Measurements from ENCODE around the gene LMNTD1.
"Not testable (repeated sequence)": the region's sequence is repeated elsewhere in the genome, so short reads cannot be mapped to it uniquely, and the experiment has no call there.

Gene LMNTD1, protein sequence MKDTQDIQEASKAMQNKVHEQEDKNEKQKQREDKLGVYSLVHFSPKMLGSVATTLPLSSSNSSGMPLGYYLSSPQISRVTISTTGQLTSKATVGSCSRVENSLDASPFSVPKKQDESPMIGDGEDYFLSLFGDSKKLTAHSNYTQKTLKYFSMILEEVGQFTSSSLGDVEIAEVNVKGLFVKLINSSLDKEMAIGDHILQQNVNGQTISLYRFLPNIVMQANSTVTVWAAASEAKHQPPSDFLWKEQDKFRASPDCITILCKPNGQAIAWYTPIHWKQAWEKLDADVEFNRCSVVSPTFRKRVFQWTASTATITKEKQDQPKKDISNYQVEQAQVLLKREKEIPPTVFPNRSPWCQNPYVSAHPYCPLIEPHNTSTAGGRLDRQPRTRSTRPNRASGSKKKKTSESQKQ

DNA sequence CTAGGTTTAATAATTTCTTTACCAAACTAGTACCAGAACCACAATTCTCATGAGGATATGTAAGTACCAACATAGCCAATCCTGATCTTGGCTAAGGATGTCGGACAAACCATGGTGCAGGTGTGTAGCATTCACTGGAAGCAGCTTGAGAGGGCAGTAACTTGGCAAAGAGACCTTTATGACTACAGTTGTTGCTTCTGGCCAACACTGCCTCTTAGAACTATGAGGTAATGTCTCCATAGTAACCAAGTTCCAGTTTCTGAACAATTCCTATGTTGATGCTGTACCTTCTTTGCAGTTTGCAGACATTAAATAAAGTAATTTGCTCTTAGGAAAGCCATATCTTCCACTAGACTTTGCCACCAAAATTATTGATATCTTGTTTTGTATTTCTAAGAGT lies at the start of gene LMNTD1:
TSS of gene LMNTD1 (minus strand) at position 186 of the 400 bp plus-strand sequence. CDS start 324 bp downstream, outside the sequence.
- in situ Hi-C loops (cut with HindIII; ENCODE audit: low sequenced_read_pairs): no loop called here

DNA sequence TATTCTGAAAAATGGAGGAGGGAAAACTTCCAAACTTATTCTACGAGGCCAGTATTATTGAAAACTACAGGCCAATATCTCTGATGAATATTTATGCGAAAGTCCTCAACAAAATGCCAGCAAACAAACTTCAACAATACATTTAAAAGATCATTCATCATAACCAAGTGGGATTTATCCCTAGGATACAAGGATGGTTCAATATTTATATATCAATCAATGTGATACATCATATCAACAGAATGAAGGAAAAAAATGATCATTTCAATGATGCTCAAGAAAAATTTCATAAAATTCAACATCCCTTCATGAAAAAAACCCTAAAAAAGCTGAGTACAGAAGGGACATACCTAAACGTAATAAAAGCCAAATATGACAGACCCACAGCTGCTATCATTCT lies 45.9 kb upstream of the LMNTD1 start:
- in situ Hi-C loops (cut with HindIII; ENCODE audit: low sequenced_read_pairs): no loop called here

DNA sequence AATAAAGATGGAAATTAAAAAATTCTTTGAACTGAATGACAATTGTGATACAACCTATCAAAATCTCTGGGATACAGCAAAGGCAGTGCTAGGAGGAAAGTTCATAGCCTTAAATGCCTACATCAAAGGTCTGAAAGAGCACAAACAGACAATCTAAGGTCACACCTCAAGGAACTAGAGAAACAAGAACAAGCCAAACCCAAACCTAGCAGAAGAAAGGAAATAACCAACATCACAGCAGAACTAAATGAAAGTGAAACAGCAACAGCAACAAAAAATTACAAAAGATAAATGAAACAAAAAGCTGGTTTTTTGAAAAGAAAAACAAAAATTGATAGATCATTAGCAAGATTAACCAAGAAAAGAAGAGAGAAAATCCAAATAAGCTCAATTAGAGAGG lies 42.4 kb upstream of the LMNTD1 start:
- in situ Hi-C loops (cut with HindIII; ENCODE audit: low sequenced_read_pairs): not testable (repeated sequence)

DNA sequence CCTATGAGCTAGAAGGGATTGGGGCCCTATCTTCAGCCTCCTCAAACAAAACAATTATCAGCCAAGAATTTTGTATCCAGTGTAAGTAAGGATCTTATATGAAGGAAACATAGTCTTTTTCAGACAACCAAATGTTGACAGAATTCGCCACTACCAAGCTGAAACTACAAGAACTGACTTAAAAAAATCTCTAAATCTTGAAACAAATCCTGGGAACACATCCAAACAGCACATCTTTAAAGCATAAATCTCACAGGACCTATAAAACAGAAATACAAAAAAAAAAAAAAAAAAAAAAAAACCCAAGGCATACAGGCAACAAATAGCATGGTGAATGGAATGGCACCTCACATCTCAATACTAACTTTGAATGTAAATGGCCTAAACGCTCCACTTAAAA lies 41.3 kb upstream of the LMNTD1 start:
- in situ Hi-C loops (cut with HindIII; ENCODE audit: low sequenced_read_pairs): no loop called here

DNA sequence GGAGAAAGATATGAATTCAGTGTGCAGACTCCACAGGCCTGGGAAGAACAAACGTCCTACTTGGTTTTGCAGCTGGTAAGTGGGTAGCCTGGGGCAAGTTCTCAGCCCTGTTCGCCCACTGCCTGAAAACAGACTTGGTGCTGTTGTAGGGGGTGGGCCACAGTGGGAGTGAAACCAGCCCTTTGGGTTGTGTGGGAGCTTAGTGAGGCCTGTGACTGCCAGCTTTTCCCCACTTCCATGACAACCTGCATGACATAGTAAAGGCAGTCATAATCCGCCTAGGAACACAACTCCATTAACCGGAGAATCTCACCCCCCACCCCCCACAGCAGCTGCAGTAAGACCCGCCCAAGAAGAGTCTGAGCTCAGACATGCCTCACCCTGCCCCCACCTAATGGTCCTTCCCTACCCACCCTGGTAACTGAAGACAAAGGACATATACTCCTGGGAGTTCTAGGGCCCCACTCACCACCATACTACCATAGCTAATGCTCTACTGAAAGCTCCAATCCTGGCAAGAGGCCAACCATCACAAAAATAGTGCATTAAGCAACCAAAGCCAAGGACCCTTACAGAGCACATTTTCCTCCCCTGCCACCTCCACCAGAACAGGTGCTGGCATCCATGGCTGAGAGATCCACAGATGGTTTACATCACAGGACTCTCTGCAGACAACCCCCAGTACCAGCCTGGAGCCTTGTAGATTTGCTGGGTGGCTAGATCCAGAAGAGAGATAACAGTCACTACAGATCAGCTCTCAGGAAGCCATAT lies 39.8 kb upstream of the LMNTD1 start:
- in situ Hi-C loops (cut with HindIII; ENCODE audit: low sequenced_read_pairs): no loop called here

DNA sequence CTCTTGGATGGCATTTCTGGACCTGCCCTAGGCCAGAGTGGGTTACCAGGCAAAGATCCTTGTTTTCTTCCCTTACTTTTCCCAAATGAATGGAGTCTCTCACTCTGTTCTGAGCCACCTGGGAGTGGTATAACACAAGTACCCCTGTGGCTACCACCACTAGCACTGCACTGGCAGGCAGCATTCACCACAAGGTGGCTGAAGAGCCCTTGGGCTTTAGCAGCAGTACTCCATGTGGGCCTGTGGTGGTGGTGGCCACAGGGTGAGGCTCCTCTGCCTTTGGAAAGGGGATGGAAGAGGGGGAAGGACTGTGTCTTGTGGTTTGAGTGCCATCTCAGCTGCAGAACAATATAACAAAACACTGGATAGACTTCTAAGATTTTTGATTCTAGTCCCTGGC lies 38.1 kb upstream of the LMNTD1 start:
- in situ Hi-C loops (cut with HindIII; ENCODE audit: low sequenced_read_pairs): no loop called here

DNA sequence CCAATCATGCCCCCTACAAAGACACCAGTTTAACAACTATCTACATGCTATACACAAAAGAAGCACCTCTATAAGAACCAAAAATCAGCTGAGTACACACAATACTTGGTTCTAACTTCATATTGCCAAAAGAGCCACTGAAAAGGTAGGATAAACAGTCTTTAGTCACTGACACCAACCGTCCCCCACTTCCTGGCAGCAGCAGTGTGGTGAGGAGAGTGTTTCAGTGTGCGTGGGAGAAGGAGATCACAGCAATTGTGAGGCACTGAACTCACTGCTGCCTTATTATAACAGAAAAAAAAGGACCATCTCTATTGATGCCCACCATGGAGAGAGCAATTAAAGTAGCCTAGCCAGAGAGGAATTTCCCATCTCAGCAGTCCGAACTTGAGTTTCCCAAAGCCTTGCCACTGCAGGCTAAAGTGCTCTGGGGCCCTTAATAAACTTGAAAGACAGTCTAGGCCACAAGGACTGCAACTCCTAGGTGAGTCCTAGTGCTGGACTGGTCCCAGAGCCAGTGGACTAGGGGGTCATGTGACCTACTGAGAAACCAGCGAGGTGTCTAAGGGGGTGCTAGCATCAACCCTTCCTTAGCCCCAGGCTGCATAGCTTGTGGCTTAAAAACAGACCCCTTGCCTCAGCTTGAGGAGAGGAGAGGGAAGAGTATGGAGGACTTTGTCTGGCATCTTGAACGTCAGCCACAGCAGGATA lies 37.1 kb upstream of the LMNTD1 start:
- in situ Hi-C loops (cut with HindIII; ENCODE audit: low sequenced_read_pairs): no loop called here

DNA sequence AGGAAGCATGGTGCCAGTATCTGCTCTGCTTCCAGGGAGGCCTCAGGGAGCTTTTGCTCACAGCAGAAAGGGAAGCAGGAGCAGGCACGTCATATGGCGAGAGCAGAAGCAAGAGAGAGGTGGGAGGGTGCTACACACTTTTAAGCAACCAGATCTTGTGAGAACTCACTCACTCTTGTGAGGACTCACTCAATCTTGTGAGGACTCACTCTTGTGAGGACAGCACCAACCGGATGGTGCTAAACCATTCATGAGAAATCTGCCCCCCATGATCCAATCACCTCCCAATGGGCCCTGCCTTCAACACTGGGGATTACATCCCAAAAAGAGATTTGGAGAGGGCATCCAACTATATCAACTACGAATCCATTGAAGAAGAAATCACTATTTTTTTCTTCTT lies 34.3 kb upstream of the LMNTD1 start:
- in situ Hi-C loops (cut with HindIII; ENCODE audit: low sequenced_read_pairs): no loop called here

DNA sequence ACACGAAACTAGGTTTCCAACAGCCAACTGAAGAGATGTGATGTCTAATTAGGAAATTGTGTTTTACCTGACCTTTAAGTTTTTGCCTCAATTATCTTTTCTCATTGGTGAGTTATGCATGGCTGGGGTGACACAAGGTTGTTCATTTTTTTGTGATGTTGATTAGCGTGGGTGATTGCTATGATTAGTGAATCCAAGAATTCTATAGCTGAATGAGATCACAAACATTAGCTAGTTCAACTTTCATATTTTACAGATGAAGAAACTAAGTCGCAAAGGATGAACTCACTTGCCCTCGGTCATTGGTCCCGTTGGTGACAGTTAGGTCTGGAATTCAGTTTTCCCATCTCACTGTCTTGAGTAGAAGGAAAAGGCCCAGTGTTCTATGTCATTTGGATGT lies 32.6 kb upstream of the LMNTD1 start:
- in situ Hi-C loops (cut with HindIII; ENCODE audit: low sequenced_read_pairs): no loop called here

DNA sequence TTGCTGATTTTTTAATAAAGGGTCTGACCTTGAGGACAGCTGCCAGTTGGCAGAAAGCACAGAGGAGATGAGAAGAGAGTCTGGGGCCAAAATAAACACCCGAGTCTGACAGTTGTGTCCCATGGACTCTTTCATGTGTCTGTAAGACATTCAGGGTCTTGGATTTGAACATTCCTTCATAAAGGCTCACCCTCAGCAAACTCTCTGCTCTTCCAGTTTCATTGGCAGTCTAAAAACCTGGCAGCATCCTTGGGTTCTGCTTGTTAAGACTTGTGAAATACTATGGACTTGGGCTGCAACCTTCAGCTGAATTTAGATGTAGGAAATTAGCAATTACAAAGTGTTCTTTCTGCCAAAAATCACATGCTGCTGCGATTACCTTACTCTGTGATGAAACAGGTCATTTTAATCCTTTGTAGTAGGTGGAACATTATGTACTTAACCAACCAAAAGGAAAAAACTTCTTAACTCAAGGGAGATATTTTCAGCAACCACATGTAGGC lies 32.0 kb upstream of the LMNTD1 start:
- in situ Hi-C loops (cut with HindIII; ENCODE audit: low sequenced_read_pairs): no loop called here

DNA sequence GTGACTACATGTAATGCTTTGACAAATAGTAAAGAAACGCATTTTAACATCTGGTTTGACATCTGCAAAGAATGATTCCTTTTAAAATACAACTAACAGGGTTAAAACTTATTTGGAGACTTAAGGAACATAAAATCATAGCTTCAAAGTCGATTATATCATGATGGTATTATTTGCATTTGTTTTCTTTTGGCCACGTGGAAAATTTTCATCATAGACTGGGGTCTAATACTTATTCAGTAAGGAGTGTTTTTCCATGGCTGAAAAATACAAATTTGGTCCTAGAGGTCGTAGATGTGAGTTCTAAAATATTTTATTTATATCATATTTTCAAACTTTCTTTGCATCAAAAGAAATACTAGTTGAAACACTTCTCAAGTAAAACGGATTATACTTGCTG lies 31.5 kb upstream of the LMNTD1 start:
- in situ Hi-C loops (cut with HindIII; ENCODE audit: low sequenced_read_pairs): no loop called here

DNA sequence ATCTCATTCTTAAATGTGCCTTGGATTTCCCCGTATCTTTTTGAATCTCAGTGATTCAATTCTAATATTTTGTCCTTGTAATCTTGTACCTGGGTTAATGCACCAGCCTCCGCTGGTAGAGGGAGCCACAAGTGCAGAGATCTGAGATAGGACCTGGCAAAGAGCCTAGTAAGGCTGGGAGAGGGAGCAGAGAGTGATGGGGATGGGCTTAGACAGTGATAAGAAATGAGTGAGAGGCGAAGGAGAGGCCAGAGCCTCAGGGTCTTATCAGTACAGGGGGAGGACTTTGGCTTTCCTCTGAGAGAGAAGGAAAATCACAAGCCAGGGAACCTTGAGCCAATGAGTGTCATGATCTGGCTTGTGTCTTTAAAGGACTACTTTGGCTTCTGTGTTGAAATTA lies 30.5 kb upstream of the LMNTD1 start:
- in situ Hi-C loops (cut with HindIII; ENCODE audit: low sequenced_read_pairs): no loop called here

DNA sequence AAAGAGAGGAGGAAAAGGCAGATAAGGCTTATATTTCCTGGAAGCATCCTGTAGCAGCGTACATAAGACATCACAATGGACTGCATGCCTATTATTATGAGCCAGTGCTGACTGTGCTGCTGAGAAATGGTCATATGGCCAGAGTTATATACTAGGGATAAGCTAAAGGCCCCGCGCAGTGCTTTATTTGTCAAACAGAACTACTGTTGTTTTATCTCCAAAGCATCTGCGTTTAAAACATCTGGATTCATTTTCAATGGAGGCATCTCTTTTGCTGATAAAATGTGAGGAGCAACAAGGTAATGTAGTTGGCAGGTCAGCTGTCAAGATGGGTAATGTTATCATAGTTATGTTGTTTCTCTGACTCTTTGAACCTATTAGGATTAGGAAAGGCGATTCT lies 28.0 kb upstream of the LMNTD1 start:
- in situ Hi-C loops (cut with HindIII; ENCODE audit: low sequenced_read_pairs): no loop called here

DNA sequence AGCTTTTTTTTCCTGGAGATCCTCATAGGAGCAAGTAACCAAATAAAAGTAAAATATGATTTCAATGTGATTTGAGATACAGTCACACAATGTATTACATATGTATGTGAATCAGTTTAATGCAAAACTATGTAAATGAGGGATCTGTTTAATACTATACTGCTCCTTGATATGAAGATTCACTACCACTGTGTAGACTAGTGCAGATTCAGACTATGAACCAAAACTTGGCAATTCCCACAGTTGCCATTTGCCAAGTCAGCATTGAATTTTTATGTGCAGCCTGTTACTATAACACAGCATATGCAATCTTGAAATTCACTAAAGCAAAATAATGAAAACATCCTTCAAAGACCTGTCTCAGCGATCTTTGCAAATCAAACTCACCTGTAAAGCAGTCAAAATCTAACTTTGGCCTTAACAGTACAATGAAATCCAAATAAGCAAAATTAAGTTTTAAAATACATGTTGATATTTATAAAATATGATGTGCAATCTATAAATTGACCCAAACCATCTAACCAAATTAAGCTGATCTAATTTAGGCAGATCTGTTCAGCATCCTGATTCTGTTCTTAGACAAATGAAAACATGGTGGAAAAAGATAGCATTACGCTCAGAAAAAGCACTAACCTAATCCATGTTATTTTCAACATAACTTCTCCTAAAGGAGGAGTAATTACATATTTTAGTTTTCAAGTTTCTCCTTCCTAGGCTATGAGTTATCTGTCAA lies 25.5 kb upstream of the LMNTD1 start:
- in situ Hi-C loops (cut with HindIII; ENCODE audit: low sequenced_read_pairs): no loop called here

DNA sequence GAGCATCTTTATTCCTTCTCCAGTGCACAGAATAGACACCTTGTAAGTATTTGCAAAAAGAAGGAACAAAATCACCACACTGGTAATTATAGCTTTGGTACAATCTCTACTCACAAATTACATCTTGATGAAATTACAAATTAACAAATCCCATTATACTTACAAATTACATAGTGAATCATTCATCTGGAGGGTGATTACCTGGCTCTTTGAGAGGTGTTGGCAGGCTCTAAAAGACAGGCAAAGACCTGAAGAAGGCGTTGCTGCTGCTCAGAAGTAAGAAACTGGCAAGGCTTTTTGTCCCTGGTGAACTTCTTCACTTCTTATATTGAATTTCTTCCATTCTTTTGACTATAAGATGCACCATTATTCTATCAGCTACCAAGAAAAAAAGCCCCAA lies 21.7 kb upstream of the LMNTD1 start:
- in situ Hi-C loops (cut with HindIII; ENCODE audit: low sequenced_read_pairs): no loop called here

DNA sequence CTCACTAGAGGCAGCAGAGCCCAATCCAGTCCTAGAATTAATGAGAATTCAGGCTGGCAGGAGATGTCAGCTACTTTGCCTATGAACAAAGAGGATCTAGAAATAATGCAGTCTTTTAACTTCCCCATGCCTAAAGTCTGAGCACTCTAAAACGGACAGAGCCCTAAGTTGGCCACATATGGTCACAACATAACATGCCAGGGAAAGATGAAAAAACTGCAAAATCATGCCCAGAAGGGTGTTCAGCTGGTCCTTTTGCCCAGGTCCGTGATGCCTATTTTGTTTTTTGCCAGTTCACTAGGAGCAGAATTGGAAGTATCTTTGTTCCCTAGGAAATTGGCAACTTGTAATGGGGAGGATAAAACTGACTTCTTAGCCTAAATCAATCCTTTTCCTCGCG lies 20.3 kb upstream of the LMNTD1 start:
- in situ Hi-C loops (cut with HindIII; ENCODE audit: low sequenced_read_pairs): no loop called here

DNA sequence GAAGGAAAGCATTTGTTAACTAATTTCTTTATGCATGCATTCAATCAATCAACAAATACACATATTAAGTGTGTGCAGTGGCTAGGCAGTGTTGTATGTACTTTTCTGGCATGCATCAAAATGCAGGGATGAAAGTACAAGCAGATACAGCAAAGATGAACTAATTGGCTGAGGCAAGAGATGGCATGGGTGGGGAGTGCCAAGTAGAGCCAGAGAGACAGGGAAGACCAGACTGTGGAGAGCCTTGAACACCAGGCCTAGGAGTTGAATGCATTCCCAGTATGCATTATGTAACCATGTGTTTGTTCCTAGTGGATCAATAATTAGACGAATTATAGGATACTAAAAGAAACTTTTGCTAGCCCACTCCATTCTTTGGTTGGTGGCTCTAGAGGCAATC lies 17.3 kb upstream of the LMNTD1 start:
- in situ Hi-C loops (cut with HindIII; ENCODE audit: low sequenced_read_pairs): no loop called here

DNA sequence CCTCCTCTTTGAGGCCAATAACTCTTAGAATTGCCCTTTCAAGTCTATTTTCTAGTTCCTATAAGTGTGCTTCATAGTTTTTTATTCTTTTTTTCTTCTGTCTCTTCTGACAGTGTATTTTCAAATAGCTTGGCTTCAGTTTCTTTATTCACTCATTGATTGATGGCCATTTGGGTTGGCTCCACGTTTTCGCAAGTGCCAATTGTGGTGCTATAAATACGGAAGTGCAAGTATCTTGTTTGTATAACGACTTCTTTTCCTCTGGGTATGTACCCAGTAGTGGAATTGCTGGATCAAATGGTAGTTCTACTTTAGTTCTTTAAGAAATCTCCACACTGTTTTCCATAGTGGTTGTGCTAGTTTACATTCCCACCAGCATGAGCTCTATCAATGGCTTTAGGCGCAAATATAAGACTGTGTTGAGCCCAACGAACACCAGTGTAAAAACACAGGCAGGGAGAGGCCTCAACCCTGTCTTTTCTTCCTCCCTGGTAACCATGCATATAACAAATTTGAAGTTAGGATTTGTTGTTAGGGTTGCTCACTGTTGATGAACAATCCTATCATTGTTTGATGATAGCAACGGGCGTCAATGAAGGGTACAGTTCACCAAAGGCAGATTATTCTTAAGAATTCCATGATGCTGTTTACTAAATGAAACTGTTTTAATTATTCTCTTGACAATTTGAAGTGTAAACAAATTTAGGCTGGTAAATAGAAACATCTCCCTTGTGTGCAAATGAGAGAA lies 13.3 kb upstream of the LMNTD1 start:
- in situ Hi-C loops (cut with HindIII; ENCODE audit: low sequenced_read_pairs): no loop called here

DNA sequence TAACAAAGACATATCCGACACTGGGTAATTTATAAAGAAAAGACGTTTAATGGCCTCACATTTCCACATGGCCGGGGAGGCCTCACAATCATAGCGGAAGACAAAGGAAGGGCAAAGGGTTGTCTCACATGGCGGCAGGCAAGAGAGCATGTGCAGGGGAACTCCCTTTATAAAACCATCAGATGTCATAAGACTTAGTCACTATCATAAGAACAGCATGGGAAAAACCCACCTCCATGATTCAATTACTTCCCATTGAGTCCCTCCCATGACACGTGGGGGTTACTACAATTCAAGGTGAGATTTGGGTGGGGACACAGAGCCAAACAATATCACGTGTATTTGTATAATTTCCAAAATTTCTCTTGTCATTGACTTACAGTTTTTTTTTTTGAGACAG lies 5.5 kb upstream of the LMNTD1 start:
- in situ Hi-C loops (cut with HindIII; ENCODE audit: low sequenced_read_pairs): no loop called here

DNA sequence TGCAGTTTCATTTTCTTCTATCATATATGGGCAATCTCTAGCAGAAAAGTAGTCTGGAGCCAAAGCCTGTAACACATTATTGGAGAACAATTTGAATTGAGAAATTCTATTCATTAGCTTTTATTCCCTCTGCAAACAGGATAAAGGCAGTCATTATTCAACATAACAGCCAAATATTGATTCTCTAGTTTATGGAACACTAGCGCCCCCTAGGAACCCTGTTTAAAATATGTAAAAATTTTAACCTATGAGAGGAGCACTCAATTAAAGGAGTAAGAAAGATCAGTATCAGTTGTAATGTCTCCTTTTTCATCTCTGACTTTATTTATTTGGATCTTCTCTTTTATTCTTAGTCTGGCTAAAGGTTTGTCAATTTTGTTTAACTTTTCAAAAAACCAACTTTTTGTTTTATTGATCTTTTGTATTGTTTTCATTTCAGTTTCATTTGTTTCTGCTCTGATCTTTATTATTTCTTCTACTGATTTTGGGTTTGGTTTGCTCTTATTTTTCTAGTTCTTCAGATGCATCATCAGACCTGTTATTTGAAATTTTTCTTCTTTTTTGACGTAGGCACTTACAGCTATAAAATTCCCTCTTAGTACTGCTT lies 4.8 kb upstream of the LMNTD1 start:
- in situ Hi-C loops (cut with HindIII; ENCODE audit: low sequenced_read_pairs): no loop called here

Measured in endothelial cell of hepatic sinusoid (primary cell).